DLD1 (cell line): ENCODE measurements around the gene STON1.
"Not testable (repeated sequence)": the region's sequence is repeated elsewhere in the genome, so short reads cannot be mapped to it uniquely, and the experiment has no call there.

ENCODE experiments used
- in situ Hi-C: cut with HindIII; loops from 2 replicates; pipeline ENCODE4 v1.10.0; 2017; ENCODE audit warnings: low sequenced_read_pairs

Gene STON1

GRCh38 chr2:48527226-48527885, 2.6 kb upstream of the STON1 start:
- in situ Hi-C loops = no loop called here

GRCh38 chr2:48528431-48528830, 1.5 kb upstream of the STON1 start:
- in situ Hi-C loops = no loop called here

GRCh38 chr2:48529194-48529593, 760 bp upstream of the STON1 start:
- in situ Hi-C loops = no loop called here

- in situ Hi-C loops = no loop called here
These were observed 300 bp upstream of the STON1 start for GRCh38 chr2:48529676-48530032.

- in situ Hi-C loops = no loop called here
These were observed 1.2 kb downstream of the STON1 start for GRCh38 chr2:48531141-48531648.

- in situ Hi-C loops = no loop called here
These were observed 2.2 kb downstream of the STON1 start for GRCh38 chr2:48532174-48532573.

- in situ Hi-C loops = no loop called here
These were observed 2.9 kb downstream of the STON1 start for GRCh38 chr2:48532824-48533223.

GRCh38 chr2:48534781-48535180, 4.8 kb downstream of the STON1 start:
- in situ Hi-C loops = no loop called here

- in situ Hi-C loops = no loop called here
These were observed 10.4 kb downstream of the STON1 start for GRCh38 chr2:48540237-48540935.

GRCh38 chr2:48541666-48542389, 11.9 kb downstream of the STON1 start:
- in situ Hi-C loops = no loop called here

GRCh38 chr2:48543895-48544294, 13.9 kb downstream of the STON1 start:
- in situ Hi-C loops = no loop called here

- in situ Hi-C loops = no loop called here
These were observed 15.3 kb downstream of the STON1 start for GRCh38 chr2:48545244-48545643.

- in situ Hi-C loops = no loop called here
These were observed 18.9 kb downstream of the STON1 start for GRCh38 chr2:48548840-48549239.

- in situ Hi-C loops = no loop called here
These were observed 20.0 kb downstream of the STON1 start for GRCh38 chr2:48549972-48550371.

GRCh38 chr2:48551548-48551947, 21.6 kb downstream of the STON1 start:
- in situ Hi-C loops = no loop called here

GRCh38 chr2:48555071-48555470, 25.1 kb downstream of the STON1 start:
- in situ Hi-C loops = not testable (repeated sequence)

GRCh38 chr2:48558456-48558855, 28.5 kb downstream of the STON1 start:
- in situ Hi-C loops = no loop called here

GRCh38 chr2:48560546-48561209, 30.7 kb downstream of the STON1 start:
- in situ Hi-C loops = no loop called here

GRCh38 chr2:48562281-48562680, 32.3 kb downstream of the STON1 start:
- in situ Hi-C loops = no loop called here

GRCh38 chr2:48566592-48567310, 36.8 kb downstream of the STON1 start:
- in situ Hi-C loops = no loop called here

GRCh38 chr2:48567671-48568070, 37.7 kb downstream of the STON1 start:
- in situ Hi-C loops = no loop called here
